Forelimb muscle (tissue), 1 donor: ENCODE results near the gene IGLL5. TPM values are rescaled to one million over a fixed set of nuclear protein-coding genes. Genes with fewer than 3 reads are reported as not detected.
"Not testable (repeated sequence)": the region's sequence is repeated elsewhere in the genome, so short reads cannot be mapped to it uniquely, and the experiment has no call there.

ENCODE experiments used
- DNase-seq: peaks from one replicate; pipeline ENCODE4 v3.0.0-alpha.2; 2013; ENCODE audit warnings: low read depth
- polyA plus RNA-seq: library from polyadenylated mRNA; unstranded; fragments of 120-200 nt; gene quantifications from one replicate; pipeline ENCODE4 v1.2.1, GENCODE V29; 2013; ENCODE audit not compliant: insufficient read length

Gene IGLL5
- polyA plus RNA-seq, 1 donor: not detected

DNA sequence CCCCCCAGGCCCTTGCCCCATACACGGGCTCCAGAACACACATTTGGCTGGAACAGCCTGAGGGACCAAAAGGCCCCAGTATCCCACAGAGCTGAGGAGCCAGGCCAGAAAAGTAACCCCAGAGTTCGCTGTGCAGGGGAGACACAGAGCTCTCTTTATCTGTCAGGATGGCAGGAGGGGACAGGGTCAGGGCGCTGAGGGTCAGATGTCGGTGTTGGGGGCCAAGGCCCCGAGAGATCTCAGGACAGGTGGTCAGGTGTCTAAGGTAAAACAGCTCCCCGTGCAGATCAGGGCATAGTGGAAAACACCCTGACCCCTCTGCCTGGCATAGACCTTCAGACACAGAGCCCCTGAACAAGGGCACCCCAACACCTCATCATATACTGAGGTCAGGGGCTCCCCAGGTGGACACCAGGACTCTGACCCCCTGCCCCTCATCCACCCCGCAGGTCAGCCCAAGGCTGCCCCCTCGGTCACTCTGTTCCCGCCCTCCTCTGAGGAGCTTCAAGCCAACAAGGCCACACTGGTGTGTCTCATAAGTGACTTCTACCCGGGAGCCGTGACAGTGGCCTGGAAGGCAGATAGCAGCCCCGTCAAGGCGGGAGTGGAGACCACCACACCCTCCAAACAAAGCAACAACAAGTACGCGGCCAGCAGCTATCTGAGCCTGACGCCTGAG, 13.1 kb downstream of the IGLL5 start:
- DNase-seq: not testable (repeated sequence)

DNA sequence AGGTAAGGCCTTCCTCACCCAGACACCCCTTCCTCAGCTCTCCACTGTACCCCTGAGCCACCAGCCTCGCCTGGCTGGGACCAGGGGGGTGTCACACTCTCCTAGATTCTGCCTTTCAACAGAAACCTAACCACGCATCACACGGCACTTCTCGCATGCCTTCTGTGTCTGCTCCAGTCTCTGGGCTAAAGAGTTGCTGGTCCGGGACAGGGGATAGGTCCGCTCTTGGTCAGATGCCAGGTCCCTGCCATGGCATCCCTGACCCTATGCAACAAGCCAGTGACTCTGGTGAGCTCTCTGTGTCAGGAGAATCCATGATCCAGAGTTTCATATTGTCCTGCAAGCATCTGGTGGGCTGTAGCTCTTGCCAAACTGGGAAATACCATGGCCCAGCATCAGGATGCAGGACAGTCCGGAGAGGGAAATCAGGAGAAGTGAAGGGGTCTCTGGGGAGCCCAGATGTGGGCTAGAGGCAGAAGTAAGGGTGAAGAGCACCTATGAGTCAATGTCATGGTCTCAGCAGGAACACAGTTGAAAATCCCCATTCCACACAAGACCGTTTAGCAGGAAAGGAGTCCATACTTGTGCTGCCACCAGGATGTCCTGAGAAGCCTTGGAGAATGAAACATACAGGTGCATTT, 14.1 kb downstream of the IGLL5 start:
- no peak for DNase-seq

DNA sequence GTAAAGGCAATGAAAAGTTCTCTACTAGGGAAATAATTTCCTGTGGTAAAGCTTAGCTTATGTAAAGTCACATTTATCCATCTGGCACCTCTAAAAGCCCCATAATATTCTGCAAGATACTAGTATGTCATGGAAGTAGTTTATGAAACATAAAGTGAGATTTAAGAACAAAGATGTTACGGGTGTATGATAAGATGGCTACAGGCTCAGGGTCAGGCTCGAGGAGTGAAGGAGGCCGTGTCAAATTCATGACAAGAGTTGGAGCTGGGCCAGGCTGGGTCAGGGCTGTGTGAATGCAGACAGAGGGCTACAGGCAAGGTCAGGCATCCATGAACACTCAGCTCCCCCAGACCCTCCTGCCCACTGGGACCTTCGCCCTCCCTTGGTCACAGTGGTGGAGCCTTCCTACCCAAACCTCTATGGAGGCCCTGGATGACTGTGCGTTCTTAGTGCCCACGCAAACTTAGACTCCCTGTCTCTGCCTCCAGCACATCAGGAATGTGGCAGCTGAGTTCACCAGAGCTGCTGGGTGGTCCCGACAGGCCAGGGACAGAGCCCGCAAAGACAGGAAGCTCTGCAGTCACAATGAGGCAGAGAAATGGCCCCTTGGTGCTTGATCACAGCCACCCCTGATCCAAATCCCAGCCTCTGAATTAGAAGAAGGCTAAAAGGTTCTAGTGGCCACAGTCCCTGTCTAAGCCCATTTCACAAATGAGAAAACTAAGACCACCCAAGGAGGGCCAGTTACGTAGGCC, 14.8 kb downstream of the IGLL5 start:
- no peak for DNase-seq

DNA sequence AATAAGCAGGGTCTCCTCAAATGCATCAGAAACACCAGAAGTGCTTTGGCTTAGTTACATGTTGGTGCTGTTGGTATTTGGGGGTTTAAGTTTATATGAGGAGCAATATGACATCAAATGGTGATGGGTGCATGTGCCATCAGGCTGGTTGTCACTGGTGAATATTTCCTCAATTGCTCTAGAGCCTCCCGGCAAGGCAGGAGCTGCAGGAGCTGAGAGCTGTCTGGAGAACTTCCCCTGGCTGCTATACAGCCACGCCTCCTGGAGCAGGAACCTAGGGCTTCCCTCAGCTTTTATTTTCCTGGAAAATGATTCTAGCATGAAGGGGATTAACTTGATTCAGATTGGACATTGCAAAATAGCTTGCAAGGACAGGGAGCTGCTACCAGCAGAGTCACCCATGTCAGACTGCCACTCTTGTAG, 15.8 kb downstream of the IGLL5 start:
- peak; percentile 28 for DNase-seq

DNA sequence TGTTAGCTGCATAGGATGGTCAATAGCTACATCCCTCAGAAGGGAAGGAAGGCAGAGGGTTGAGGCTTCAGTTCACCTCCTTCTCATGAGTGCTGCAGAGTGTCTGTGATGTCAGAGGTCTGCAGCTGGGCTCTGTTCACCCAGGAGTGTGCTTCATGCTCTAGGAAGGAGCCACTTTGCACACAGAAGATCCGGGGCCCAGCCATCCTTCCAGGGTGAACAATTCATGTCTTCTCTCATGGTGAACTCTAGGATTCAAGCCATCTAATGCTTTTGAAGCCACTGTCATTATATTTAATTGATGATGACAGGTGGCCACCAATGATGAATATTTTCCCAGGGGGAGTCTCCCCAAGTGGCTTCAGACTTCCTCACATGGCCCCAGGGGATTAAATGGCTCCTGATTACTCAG, 16.2 kb downstream of the IGLL5 start:
- DNase-seq: not testable (repeated sequence)

DNA sequence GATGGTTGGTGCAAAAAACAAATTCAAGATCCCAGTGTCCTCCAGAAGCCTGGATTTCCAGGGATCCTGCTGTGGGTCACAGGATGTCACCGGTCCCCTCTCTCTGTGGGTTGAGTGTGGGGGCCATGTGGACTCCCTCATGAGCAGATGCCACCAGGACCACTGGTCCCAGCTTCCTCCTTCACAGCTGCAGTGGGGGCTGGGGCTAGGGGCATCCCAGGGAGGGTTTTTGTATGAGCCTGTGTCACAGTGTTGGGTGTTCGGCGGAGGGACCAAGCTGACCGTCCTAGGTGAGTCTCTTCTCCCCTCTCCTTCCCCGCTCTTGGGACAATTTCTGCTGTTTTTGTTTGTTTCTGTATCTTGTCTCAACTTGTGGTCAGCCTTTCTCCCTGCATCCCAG, 17.1 kb downstream of the IGLL5 start:
- not testable (repeated sequence) for DNase-seq

DNA sequence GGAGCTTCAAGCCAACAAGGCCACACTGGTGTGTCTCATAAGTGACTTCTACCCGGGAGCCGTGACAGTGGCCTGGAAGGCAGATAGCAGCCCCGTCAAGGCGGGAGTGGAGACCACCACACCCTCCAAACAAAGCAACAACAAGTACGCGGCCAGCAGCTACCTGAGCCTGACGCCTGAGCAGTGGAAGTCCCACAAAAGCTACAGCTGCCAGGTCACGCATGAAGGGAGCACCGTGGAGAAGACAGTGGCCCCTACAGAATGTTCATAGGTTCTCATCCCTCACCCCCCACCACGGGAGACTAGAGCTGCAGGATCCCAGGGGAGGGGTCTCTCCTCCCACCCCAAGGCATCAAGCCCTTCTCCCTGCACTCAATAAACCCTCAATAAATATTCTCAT, 18.8 kb downstream of the IGLL5 start:
- DNase-seq: not testable (repeated sequence)

DNA sequence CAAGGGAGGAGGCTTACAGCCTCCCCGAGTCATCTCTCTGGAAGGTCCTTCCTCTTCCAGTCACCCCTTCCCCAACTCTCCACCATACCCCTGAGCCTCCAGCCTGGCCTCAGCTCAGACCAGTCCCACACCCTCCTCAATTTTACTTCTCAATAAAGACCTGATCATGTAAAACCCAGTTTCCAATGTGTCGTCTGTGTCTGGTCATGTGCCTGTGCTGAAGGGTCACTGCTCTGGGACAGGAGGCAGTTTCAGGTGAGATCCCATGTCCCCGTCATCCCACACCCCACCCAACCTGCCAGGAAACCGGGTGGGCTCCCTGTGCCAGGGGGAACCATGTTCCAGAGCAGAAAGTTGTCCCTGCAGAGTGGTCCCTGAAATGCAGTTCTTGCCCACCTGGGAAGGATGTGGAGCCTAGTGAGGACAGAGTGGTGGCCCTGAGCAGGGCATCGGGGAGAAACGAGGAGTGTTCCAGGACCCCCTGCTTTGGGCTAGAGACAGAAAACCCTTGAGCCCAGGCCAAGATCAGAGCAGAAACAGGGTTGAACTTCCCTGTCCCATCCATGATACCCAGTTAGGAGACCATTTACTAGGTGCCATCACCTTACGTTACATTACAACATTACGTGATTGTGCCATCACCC, 19.4 kb downstream of the IGLL5 start:
- DNase-seq: no peak

DNA sequence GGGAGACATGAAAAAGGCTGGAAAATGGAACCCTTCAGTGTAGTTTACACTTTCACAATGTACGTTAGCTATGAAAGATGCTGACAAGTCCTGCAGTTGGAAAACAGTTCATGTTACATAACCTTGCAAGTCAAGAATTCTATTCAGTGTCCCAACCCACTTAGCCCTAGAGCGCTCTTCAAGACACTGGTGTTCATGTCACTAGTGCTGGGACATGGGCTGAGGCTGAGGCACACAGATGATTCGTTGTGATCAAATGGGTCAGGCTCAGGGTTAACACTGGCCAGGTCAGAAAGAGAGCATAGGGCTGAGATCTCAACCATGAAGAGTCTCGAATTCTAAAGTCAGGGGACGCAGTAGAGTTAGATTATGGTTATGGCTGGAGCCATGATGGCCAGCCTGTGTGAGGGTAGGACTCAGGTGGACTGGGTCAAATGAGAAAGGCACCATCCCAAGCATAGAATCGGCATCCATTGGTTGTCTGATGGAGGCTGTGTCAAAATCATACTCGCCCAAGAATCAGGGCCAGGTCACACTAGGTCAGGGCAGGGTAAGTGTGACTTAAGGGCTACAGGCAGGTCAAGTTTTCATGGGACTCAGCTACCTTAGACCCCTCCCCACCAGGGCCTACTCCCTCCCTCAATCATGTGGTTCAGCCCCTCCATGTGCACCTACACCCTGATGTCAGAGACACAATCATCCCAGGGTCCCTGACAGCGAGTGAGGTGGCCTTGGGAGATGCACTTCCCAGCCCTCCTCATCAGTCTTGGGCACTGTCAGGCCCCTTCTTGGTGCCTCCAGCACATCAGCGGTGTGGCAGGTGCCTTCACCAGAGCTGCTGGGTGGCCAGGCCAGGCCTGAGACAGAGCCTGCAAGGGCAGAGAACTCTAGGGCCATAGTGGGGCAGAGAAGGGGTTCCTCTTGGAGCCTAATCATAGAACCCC, 20.2 kb downstream of the IGLL5 start:
- DNase-seq: no peak

DNA sequence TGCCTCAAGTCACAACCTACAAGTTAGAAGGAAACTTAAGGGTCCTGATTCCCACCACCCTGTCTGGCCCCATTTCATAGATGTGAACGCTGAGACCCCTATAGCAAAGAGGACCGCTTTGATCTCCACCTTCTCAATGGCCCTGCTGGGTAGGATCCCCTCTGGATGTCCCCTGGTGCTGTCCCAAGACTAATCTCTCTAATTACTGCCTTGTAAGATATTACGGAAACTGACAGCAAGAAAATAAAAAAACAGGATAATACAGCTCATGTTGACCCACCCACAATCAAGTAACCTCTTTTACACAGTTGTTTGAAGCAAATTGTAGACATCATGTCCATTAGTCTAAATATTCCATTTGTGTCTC, 20.9 kb downstream of the IGLL5 start:
- no peak for DNase-seq

DNA sequence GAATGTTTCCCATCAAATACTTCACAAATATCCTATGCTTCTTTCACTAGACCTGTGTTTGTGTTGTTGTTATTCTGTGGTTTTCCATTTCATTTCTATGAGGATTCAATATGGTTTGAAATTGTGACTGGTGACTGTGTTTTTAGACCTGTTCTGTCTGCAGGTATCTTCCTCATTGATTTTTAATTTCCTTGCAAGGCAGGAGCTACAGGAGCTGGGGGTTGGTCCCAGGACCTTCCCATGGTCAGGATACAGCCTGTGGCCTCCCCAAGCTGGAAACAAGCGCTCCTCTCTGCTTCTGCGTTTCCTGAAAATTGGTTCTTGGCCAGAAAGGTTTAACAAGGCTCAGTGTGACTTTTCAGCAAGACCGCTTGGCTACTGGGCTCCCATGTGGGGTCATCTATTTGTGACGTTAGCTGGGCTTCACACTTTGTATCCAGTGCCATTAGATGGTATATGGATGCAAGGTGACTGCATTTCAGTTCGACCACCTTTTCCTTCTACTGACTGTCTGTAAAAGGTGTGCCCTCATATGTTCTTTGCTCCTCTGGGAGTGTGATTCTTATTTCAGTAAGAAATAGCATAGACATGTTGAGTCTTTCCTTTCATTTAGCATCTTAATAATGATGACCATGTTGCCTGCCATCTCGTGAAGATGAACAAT, 21.5 kb downstream of the IGLL5 start:
- no peak for DNase-seq

DNA sequence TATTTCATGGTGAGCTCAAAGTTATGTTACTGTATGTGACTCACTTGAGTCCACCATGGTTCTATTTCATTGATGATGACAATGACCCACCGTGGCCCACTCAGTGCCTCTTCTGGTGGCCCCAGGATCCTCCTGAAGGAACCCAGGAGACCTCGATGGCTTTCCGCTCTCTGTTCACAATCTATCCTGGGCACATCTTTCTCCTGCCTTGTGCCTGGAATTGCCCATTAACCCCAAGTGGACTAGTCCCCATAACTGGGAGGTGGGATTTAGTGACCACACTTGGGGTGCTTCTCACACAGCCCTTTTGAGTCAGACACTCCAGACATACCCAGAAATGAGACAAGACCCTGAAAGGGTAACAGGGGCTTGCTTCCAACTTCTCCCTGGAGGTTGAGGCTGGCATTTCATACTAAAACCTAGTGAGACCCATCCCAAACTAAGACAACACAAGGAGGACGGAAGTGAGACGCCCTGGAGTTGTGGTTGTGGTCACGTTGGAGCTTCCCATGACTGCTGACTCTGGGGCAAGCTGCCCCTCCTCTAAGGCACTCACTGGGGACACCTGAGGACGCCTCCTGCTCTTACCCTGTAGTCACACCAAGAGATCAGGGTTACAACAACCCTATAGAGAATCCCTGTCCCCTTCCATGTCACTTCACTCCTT, 22.1 kb downstream of the IGLL5 start:
- no peak for DNase-seq

DNA sequence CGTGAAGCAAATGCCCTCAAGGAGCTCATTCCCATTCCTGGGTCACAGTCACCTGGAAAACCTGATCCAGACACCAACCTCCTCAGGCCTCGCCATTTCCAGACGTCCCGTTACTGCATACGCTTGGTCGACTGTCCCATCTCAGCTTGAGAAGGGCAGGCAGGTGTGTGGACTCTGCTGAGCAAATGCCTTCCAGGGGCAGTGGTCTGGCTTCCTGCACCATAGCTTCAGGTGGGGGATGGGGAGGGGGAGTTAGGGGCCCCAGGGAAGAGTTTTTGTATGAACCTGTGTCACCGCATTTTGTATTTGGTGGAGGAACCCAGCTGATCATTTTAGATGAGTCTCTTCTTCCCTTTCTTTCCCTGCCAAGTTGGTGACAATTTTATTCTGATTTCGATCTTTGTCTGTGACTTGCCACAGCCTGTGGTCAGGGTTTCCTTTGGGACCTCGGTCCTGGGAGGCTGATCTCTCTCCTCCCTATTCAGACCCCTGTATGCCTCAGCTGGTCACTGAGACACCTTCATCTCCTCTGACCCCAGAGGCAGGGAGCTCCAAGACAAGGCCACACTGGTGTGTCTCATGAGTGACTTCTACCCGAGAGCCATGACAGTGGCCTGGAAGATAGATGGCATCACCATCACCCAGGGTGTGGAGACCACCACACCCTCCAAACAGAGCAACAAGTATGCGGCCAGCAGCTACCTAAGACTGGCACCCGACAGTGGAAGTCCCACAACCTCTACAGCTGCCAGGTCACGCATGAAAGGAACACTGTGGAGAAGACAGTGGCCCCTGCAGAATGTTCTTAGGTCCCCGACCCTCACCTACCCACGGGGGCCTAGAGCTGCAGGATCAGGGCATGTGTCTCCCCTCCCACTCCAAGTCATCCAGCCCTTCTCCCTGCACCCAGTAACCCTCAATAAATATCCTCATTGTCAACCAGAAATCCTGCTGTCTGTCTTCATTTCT, 22.9 kb downstream of the IGLL5 start:
- no peak for DNase-seq

DNA sequence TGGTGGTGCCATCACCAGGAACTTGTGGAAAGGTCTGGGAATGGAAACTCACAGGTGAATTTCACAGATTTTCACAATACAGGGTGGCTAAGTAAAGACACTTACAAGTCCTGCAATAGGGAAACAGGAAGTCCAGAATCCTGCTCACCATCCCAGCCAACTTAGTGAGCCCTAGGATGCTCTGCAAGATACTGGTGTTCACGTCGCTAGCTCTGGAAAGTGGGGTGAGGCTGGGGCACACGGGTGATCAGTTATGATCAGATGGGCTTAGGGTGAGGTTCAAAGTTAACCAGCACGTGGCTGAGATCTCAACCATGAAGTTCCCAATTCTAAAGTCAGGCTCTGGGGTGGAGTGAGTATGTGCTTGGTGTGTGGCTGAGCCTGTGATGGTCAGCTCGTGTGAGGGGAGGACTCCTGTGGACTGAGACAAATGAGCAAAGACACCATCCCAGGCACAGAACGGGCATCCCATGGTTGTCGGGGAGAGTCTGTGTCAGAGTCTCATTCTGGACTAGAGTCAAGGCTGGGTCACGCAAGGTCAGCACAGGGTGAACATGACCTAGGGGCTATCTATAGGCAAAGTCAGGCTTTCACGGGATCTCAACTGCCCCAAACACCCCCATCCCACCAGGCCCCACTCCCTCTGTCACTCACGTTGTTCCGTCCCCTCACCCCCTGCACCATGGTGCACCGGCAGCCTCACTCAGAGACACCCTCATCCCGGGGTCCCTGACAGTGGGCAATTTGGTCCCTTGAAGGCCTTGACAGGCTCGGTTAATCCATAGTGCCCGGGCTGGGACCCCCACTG, 23.9 kb downstream of the IGLL5 start:
- DNase-seq: no peak

DNA sequence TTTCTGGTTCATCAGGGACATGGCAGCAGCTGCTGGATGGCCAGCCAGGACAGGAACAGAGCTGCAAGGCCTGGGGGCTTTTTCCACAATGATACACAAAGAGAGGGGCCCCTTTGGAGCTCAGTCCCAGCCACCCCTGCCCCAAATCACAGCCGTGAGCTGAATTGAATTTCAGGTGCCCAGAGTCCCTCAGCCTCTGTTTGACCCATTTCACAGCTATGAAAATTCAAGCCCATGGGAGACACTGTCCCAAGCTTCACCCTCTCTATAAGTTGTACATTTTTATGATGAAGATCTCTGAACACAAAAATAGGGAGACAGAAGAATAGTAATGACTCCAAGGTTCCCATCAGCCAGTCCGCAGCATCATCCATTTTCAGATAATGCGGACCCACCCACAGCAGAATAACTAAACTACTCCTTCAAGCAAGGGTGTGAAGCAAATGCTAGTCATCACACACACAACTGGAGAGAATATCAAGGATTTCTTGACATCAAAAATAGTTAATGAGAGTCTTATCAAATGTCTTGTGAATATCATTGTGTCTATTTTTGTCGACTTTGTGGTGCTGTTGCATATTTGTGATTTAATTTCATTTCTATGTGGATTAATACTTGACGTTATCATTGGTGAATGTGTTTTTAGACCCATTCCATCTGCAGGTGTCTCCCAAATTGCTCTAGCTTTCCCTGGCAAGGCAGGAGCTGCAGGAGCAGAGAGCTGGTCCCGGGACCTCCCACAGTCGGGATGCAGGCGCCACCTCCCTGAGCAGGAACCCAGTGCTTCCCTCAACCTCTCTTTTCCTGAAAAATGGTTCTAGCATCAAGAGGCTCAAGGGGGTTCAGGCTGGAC, 24.7 kb downstream of the IGLL5 start:
- no peak for DNase-seq

DNA sequence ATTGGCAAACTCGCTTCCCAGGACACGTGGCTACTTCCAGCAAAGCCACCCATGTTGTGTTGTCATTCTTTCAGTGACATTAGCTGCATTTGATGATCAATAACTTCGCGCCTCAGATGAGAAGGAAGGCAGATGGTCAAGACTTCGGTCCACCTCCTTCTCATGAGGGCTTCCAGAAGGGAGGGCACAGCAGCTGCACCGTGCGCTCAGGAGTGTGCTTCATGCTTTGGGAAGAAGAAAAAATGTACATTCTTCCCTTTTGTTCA, 25.3 kb downstream of the IGLL5 start:
- no peak for DNase-seq

DNA sequence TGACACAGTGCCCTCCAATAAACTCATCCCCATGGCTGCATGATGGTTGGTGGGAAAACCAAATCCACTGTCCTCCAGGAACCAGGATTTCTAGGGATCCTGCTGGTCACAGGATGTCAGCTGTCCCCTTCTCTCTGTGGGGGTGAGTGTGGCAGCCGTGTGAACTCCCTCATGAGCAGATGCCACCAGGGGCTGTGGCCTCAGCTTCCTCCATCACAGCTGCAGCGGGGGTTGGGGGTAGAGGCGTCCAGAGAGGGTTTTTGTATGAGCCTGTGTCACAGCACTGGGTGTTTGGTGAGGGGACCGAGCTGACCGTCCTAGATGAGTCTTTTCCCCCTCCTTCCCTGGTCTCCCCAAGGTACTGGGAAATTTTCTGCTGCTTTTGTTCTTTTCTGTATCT, 26.4 kb downstream of the IGLL5 start:
- no peak for DNase-seq
